HEK293 (cell line): ENCODE data around the gene GTF2A1.

ENCODE experiments used
- CTCF ChIP-seq: fragments of 450-650 bp; formaldehyde crosslinking; IDR thresholded peaks from 2 replicates; pipeline ENCODE4 v1.5.1; 2016; ENCODE audit warnings: missing biosample characterization, missing genetic modification characterization
- HIC1 ChIP-seq: fragments of 450-650 bp; formaldehyde crosslinking; IDR thresholded peaks from 2 replicates; pipeline ENCODE4 v1.5.1; 2016; ENCODE audit warnings: missing biosample characterization, missing genetic modification characterization
- KLF1 ChIP-seq: fragments of 450-650 bp; formaldehyde crosslinking; IDR thresholded peaks from 2 replicates; pipeline ENCODE4 v1.5.1; 2016; ENCODE audit warnings: missing biosample characterization, missing genetic modification characterization
- KLF16 ChIP-seq: fragments of 450-650 bp; formaldehyde crosslinking; IDR thresholded peaks from 2 replicates; pipeline ENCODE4 v1.5.1; 2017; ENCODE audit warnings: missing biosample characterization, missing genetic modification characterization
- ZBTB17 ChIP-seq: fragments of 450-650 bp; formaldehyde crosslinking; IDR thresholded peaks from 2 replicates; pipeline ENCODE4 v1.5.1; 2016; ENCODE audit warnings: missing biosample characterization, missing genetic modification characterization
- ZBTB20 ChIP-seq: fragments of 450-650 bp; formaldehyde crosslinking; IDR thresholded peaks from 2 replicates; pipeline ENCODE4 v1.5.1; 2016; ENCODE audit warnings: missing biosample characterization, missing genetic modification characterization
- ZBTB26 ChIP-seq: fragments of 450-650 bp; formaldehyde crosslinking; optimal IDR thresholded peaks from 2 replicates; pipeline ENCODE3; 2016; ENCODE audit warnings: missing biosample characterization, mild to moderate bottlenecking, missing genetic modification characterization
- ZBTB7A ChIP-seq: fragments of 450-650 bp; formaldehyde crosslinking; IDR thresholded peaks from 2 replicates; pipeline ENCODE4 v1.5.1; 2016; ENCODE audit warnings: low read depth, missing biosample characterization, missing genetic modification characterization
- ZFP3 ChIP-seq: fragments of 450-650 bp; formaldehyde crosslinking; IDR thresholded peaks from 2 replicates; pipeline ENCODE4 v1.5.1; 2016; ENCODE audit warnings: low read depth, missing biosample characterization, missing genetic modification characterization
- ZNF274 ChIP-seq, 2 experiments: fragments of 200-500 bp in 1 of 2; fragments of 450-650 bp in 1 of 2; sonication (Bioruptor generic) in 1 of 2; formaldehyde crosslinking in 1 of 2; IDR thresholded peaks; 2 replicates each; pipeline versions ENCODE4 v1.5.1 to v1.6.1; 2014 to 2016; ENCODE audit warnings: borderline replicate concordance in 1 of 2, inconsistent platforms in 1 of 2, low read length in 1 of 2, missing biosample characterization in 1 of 2, missing genetic modification characterization in 1 of 2
- ZNF629 ChIP-seq: fragments of 450-650 bp; formaldehyde crosslinking; IDR thresholded peaks from 2 replicates; pipeline ENCODE4 v1.5.1; 2017; ENCODE audit warnings: missing biosample characterization, missing genetic modification characterization
- ZNF639 ChIP-seq: fragments of 450-650 bp; formaldehyde crosslinking; IDR thresholded peaks from 2 replicates; pipeline ENCODE4 v1.5.1; 2016; ENCODE audit warnings: missing biosample characterization, missing genetic modification characterization
- ZNF704 ChIP-seq: fragments of 450-650 bp; formaldehyde crosslinking; IDR thresholded peaks from 2 replicates; pipeline ENCODE4 v1.5.1; 2016; ENCODE audit warnings: missing biosample characterization, missing genetic modification characterization
- ZNF785 ChIP-seq: fragments of 450-650 bp; formaldehyde crosslinking; IDR thresholded peaks from 2 replicates; pipeline ENCODE4 v1.5.1; 2016; ENCODE audit warnings: missing biosample characterization, missing genetic modification characterization

- TF ChIP-seq KLF1 (tag by site-specific recombination), result no peak
- no peak for TF ChIP-seq ZBTB20
- TF ChIP-seq ZNF639 (tag by site-specific recombination), result no peak
- TF ChIP-seq ZBTB26 (tag by site-specific recombination), result no peak
- TF ChIP-seq CTCF (tag by site-specific recombination), result no peak
- TF ChIP-seq ZNF704 (tag by site-specific recombination), result no peak
- TF ChIP-seq ZNF274 (IDR thresholded peaks at IDR 0.05; ENCODE audit: low read length), result no peak
- TF ChIP-seq ZNF274 (tag by site-specific recombination; IDR thresholded peaks at IDR 0.05; ENCODE audit: borderline replicate concordance), result no peak
- TF ChIP-seq ZBTB17 (tag by site-specific recombination), result no peak
- TF ChIP-seq ZFP3, result no peak
- TF ChIP-seq ZNF629, result no peak
- TF ChIP-seq ZBTB7A (tag by site-specific recombination), result no peak
- no peak for TF ChIP-seq HIC1
- TF ChIP-seq ZNF785, result no peak
- no peak for TF ChIP-seq KLF16 (tag by site-specific recombination)
Measured at GRCh38 chr14:81243499-81243898, 22.7 kb upstream of the GTF2A1 start.
